ENCODE measurements around the gene CACNG5.

GRCh38 chr17:66855204-66855603 is 20.3 kb downstream of the CACNG5 start:
- peak in 1 of 3 experiments; percentile 17 for TF ChIP-seq CTCF (IDR thresholded peaks at IDR 0.05)
- no peak for TF ChIP-seq POLR2A (IDR thresholded peaks at IDR 0.05; ENCODE audit: low read depth)
